COR-L47 (cell line): ENCODE data around the gene IGF2.

Experiments used
- DNase-seq: peaks from one replicate; lab custom pipeline; 2025; lab: John Stamatoyannopoulos, UW

Gene IGF2

DNA sequence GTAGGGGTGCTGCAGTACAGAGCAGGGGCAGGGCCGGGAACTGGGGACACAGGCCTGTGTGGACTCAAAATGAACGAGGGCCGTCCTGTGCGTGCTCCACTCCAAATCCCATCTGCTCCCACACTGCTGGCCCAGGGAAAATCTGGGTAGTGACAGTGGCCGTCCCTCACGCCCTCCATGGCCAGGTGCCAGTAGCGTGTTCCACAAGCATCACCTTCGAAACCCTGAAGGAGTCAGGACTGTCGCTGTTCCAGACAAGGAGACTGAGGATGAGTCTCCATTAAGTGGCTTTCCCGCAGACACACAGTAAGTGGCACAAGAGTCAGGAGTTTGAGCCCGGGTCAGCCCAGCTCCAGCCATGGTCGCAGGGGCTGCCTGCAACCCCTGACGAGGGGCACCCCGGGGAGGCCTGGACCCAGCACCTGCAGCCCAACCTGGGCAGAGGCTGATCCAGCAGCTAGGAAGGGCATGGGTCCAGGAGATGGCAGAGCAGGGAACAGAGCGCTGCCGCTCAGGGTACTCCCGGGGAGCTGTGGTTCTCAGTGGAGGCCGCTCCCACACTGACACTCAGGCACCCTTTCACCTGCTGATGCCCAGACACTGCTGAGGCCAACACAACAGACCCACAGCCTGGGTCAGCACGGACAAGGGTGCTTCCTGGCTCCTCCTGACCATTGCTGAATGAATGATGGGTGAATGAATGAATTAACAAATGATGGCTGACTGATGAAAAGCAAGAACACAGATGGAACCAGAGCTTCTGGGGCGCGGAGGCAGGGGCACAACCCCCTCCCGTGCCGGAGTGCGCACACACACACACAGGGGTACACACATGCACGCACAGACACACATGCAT, 35.3 kb downstream of the IGF2 start:
- DNase-seq = no peak

DNA sequence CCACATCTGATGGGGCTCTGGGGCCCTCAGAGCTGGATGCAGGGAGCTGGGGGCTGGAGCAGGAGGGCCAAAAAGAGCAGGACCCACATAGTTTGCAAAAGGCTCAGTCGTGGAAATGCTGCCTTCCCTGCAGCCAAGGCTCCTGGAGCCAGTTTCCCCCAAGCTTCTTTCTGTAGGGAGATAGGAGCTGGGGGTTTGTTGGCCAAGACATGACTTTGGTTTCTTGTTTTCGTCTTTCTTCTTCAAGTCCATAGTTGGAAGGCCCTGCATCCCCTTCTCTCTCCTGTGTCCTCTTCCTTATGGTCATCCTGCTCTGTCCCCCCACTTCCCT, 36.3 kb downstream of the IGF2 start:
- no peak for DNase-seq

DNA sequence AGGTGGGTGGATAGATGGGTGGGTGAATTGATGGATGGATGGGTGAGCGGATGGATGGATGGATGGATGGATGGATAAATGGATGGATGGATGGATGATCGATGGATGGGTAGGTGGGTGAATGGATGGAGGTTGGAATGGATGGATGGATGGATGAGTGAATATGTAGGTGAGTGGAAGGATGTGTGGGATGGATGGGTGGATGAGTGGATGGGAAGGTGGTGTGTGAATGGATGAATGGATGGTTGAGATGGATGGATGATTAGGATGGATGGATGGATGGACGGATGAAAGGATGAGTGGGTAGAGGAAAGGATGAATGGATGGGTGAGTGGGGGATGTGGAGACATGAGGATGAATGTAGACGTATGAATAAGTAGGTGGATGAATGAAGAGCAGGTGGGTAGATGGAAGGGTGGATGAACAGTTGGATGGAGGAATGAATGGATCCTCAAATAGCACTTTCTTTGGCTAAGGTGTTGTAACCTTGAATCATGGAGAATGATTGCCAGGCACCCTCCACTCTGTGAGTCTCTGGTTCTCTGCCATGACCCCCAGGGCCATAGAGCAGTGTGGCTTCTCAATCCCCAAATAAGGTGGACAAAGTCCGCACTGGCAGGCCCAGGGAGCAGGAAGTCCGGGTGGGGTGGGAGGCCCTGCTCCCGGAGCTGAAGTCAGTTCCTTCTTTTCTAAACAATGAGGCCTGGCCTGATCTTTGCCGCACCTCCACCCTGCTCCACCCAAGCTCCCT, 36.9 kb downstream of the IGF2 start:
- DNase-seq = no peak

DNA sequence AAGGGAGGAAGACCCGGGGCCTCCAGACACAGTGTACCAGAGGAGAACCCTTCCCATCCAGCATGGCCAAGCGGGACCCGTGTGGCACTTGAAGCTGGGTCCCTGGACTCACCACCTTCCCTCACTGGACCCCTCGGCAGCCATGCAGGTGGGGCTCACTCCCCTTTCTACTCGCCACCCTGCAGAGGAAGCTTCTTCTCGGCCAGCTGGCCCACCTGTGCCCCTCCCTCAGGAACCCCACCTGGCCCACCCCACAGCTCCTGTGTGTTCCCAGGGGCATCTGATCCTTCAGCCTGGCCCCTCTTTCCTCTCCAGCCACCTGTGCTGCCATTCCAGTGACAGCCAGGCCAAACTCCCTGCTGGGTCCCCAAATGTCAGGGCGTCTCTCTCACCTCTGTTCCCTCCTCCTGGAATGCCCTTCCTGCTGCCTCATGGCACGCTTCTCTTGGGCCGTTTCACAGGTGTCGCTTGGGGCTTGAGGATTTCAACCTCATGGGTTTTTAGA, 38.0 kb downstream of the IGF2 start:
- DNase-seq = no peak

DNA sequence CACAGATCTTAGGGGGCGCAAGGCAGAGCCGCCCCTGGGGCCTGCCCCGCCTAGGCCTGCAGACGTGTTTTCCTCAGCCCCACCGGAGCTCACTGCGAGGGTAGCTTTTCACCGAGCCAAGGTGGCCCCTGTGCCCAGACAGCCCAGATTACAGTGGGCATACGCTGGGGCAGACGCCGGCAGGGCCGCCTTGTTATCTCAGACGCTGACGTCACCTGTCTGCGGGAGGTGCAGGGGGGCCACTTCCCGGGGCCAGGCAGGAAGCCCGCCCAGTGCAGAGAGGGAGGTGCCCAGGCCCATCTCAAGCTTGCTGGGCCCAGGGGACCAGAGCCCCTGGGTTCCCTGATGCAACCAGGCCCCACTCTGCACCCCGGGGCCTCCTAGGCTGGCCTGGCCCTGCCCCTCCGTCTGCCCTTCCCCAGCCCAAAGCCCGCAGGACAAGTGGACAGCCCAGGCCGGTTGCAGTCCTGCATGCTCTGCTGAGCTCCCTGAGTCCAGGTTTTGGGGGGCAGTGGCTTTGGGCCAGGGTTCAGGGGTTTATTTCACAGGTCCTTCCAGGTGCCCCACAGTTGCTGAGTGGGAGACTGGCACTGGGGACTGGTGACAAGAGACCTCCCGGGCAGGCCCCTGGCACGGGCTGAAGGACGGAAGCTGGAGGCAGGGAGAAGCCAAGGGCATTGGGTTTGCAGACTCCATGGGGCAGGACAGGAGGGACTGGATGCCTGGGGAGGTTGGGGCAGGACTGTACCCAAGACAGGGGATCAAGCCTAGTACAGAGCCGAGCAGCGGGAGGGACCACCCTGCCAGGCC, 38.6 kb downstream of the IGF2 start:
- no peak for DNase-seq

DNA sequence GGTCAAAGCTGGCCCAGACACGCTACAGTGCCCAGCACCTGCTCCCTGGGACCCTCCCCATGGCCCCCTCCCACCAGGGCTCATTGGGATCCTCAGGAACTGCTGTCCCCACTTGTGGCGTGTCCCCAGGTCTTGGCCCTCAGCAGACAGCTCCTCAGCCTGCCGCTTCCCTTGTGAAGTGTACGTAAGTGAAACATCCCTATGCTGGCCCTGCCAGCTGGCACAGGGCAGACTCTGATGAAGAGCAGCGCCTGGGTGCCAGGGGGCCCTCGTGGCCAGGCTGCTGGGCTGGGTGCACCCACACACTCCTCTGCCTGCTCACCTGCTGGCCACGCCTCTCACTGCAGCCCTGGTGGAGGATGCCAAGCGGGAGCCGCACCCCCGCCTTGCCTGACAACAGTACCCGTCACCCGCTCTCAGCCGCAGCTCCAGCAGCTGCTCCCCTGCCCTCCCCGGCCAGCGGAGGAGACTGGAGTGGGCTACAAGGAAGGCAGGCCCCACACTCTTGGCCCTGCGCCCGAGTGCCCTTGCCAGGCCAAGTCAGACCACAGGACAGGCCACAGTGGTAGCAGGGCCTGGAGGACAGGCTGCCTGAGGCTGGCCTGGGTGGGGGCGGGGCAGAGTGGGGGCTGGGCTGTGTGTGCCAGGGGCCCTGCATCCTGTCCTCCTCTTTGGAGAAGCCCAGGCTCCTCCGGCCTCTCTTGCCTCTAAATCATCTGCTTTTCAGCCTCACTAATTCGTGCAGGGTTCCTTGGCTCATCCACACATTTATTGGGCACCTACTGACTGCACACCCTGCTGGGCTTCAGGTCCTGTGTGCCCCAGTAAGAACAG, 39.5 kb downstream of the IGF2 start:
- DNase-seq = peak; percentile 92

DNA sequence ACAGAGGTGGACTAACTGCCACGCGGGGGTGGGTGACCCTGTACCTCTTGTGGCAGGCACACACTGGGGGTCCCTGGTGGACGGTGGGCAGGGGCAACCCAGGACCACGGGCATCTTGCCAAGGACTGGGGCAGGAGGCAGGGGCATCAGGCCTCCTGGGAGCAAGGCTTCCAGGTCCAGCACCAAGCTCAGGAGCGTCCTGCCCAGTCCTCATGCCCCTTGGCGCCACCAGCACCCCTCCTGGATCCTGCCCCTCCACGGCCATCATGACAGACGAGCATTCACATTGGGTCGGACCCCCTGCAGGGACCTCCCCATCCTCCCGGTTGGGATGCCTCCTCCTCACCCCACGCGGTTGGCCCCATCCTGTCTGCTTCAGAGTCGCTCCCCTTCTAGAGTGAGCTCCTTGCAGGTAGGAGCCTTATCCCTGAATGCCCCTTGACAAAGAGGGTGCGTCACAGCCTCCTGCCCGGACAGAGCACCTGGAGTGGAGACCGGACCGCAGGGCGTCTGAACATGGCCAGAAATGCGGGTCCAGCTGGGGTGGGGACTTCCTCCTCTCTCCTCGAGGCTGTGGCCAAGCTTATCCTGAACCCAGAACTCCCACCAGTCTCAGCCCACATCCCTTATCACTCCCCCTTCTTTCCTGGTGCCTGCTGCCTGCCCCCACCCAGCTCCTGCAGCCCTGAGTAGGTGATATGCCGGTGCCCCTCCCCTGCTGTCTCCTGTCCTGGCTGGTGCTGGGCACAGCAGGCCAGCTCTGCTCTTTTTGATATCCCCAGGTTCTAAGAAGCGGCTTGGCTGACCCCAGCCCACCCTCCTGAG, 40.3 kb downstream of the IGF2 start:
- no peak for DNase-seq

DNA sequence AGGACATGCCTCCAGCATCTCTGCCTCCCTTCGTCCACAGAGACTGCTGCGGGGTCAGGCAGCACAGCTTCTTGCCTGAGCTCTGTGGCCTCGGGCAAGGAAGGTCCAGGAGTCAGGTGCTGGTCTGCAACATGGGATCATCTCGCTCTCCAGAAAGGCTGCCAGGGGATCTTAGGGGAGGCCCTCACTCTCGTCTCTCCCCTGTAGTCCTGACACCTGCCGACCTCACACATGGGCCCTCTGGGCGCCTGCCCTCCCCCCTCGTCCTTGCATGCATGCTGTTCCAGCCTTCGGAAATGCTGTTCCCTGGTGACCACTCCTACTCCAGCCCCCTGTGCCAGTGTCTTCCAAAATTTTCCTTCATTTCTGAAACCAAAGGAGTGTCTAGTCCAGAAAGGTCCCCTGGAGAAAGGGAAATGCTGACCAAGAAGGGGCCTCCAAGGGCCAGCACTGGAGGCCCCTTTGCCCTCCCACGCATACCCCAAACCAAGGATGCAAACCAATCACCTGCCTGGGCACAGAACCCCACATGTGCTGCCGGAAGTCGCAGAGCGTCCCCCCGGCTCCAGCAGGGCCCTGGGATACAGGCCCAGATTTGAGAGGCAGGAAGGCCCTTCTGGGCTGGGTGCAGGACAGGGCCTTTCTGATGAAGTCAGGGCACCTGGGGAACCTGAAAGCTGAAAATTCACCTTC, 41.0 kb downstream of the IGF2 start:
- no peak for DNase-seq

DNA sequence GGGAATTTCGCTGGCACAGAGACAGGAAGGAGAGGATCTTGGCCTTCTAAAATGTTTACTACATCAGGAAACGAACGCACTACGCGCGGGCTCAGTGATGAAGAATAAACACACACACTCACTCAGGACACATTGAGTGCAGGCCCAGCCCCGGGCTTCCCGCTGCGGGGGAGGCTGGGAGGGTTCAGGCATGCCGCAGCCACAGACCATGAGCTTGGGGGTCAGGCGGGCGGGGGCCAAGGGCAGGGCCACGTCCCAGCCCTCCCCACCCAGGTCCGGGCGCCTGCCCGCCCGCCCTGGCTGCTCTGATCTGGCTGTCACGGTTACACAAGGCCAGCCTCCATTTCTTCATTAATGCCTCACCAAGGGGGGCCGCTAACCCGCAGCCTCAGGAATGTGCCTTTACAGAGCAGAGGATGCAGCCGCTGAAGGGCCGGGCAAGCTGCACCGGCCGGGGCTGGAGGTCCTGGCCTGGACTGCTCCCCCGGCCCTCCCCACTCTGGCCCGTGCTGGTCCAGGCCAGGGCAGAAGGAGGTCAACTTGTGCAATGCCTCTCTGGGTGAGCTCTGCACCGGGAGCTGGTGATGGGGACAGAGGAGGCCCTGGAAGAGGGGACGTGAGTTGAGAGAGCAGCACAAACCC, 41.7 kb downstream of the IGF2 start:
- no peak for DNase-seq

DNA sequence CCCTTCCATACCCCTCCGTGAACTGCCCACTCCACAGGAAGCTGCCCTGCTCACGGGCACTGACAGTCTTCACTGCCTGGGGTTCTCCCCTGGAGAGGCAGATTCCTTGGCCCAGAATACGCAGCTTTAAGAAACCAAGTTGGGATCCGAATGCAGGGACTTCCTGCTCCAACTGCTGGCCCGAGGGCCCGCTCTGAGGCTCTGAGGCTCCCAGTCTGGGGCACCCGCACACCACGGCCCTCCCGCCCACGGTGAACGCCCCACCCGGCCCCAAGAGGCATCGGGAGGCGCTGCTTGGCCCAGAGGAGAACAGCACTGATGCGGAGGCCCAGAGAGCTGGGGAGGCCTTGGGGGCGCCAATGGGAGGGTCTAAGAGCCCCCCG, 42.3 kb downstream of the IGF2 start:
- no peak for DNase-seq

DNA sequence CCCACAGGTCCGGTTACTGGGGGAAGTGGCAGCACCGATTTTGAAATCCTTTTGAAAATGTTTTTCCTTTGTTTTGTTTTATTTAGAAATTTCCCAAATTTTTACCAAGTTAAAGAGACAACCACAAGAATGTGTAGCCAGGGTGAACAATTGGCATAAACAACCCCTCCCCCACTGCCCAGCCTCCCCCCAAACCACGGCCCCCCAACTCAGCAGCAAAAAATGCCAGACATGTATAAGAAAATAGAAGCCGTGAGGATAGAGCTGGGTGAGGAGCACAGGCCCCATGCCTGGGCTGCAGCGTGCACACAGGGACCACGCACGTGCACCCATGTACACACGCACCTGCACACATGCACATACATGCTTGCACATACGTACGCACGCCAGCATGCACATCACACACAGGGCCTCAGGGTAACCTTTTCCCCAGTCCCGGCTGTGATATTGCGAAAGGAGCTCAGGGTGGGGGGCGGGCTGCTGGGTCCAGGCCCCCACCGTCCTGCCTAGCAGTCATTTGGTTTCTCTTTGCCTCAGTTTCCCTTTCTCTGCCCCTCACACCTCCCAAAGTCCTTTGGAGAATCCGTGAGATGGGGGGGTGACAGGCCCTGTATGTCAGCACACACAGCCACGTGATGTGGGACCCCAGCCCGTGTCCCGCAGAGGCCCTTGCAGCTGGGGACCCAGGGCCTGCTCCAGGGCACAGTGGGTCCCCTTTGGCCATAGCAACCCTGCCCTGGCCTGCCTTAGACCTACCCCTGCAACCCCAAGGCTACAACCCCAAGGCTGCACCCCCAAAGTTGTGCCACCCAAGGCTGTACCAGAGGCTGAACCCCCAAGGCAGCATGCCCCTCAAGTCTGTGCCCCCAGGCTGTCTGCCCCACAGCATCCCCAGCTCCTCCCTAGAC, 42.9 kb downstream of the IGF2 start:
- DNase-seq = no peak

DNA sequence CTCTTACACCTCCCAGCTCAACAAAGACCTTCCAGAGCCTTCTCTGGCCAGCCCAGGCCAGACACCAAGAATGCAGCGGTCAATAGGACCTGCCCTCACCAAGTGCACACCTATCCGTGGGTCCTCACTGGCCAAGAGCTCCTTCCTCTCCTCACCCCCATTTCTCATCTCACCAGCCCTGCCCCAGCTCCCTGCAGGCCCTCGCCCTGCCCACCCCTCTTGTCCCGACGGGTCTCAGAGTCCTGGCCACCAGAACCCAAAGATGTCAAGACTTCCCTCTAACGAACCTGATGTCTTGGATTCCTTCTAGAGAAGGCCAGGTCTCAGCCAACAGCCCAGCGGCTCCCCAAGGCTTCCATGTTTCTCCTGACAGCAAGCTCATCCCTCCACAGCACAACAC, 43.6 kb downstream of the IGF2 start:
- DNase-seq = no peak

DNA sequence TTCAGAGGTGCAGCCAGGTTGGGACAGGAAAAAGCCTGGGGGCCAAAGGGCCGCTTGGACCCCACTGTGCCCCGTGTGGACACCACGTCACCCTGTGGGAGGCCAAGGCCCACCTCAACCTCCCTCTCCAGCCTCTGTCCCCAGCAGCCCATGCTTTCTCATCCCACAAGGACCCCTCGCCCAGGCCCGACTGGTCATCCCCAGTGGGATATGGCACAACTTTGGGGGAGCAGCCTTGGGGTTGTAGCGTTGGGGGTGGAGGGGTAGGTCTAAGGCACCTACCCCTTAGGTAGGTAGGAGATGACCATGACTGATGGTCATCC, 44.0 kb downstream of the IGF2 start:
- DNase-seq = no peak

DNA sequence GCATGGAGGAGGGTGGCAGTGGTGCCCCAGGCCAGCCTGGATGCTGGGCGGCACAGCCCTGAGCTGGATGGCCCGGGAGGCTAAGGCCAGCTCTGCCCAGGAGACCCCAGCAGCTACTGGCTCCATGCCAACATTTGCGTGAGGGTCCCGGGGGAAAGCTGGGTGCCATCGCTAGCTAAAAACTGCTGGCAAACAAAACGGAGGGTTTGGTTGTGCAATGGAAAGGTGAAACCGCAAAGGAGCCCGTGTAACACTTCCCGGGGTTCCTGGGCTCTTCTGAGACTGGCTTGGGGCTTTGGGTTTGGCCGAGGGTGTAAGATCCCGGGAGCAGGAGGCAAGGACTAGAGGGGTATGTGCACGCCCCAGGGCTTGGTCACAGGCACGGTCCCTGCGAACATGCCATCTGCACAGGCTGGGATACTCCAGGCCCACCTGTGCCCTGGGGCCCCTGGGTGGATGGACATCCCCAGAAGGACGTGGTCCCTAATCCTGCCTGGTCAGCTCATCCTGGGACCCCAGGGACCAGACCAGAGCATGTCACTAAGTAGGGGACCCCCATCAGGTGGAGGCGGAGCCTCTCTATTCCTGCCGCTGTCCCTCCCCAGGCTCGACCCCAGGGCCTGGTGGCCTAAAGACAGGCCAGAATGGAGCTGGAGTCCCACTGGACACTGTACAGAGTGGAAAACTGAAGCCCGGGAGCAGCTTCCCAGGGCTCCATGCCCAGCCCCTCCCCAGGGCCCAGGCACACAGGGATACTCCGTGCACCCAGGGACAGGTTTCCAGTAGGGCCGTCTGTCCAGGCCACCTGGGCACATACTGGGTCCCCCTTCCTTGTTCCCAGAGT, 44.6 kb downstream of the IGF2 start:
- DNase-seq = no peak

DNA sequence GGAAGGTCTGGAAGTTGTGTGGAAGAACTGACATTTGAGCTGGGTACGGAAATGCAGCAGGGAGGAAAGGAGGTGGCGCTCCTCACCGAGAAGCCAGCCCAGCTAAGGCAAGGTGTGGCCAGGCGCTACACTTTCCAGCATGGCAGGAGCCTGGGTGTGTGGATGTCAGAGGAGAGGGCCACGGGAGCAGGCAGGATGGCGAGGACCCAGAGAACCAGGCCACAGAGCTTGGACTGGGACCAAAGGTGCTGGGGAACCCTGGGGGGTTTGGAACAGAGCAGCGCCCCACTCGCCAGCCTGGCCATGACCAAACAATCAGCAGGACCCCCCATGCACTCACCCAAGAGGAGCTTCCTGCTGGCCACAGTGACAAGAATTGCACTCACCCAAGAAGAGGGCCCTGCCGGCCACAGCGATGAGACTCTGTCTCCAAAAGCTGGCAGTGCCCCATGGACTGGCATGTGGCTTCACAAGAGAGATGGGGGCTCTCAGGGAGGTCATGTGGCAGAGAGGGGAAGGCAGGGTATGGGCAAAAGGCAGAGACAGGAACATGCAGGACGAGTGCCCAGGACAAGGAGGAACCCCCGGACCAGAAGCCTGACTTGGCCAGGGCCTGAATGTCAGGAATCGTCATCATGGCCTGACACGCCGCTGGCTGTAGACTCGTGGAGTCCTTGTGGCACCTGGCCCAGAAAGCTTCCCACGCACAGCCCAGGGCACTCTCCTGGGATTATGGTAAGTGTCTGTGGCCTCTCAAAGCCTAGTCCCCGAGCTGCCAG, 45.4 kb downstream of the IGF2 start:
- no peak for DNase-seq

DNA sequence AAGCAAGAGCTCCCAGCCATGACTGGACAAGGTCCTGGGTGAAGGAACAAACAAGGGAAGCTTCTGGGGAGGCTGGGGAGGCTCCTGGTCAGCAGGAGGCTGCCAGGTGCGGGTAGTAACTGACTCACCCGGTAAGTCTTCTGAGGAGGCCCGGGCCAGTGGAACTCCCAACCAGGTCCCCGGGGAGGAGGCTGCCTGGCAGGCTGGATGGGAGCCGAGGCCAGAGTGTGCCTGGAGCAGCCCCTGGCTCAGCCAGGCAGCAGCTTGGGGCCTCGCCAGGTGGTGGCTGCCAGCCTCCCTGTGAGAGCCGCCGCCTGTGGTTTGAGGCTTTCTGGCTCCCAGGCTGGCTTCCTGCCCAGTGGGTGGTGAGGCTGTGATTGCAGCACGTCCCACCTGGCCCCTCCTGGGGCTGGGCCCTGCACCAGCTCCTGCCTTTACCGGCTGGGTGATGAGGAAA, 46.2 kb downstream of the IGF2 start:
- DNase-seq = peak; percentile 94

DNA sequence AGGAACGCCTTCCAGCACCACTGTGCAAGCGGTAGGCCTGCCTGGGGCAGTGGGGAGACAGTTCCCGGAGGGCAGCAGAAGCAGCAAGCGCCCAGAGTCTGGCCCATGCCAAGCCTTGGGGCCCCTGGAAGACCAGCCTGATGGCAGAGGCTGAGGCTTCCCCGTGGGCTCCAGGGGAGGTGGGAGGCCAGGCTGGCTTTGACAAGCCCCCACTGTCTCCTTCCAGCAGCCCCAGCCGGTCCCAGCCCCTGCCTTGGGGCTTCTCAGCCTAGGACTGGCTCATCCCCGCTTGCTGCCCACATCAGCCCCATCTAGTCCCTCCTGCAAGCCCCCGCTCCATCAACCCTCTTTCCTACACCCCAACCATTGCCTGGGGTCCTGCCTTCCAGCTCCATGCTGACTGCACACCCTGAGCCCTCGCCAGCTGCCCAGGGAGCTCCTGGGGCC, 46.7 kb downstream of the IGF2 start:
- DNase-seq = no peak
